ENCODE data around the gene CGB1.
A peak's percentile ranks its signal among the peaks of the same experiment; 100 is the strongest.
"Not testable (repeated sequence)": the region's sequence is repeated elsewhere in the genome, so short reads cannot be mapped to it uniquely, and the experiment has no call there.

CGB1 gene

DNA sequence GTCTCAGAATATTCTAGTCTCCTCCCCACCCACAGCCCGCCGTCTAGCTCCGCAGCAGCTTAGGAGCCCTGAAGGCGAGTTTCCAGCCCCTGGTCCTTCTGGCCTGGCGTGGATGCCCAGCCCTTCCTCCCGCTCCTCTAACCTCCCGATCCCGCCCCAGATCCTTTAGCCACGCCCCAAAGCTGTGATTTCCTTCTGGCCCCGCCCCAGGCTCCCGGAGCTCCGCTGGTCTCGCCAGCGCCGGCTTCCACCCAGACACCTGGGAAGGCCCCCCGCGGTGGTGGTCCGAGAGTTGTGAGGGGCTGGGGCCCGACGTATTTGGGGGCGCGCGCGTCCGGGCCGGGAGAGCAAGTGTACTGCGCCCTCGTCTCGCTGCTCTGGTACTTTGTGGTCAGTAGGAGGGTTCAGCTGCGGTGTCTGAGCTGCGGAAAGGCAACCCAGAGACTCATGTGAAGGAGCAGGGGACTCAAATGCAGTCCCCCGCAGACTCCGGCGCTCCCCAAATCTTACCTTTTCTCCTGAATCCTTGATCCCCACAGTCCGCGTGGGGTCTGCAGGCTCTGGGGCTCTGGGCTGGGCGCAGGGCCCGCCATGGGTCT is 21.0 kb upstream of the CGB1 start, which contains the start of gene CGB7:
TSS of gene CGB7 (minus strand) at position 114 of the 599 bp plus-strand sequence. CDS start 2,374 bp downstream, outside the sequence.
- peak; percentile 24 for DNase-seq

- DNase-seq, result not testable (repeated sequence)
Observed at GRCh38 chr19:49056902-49057596, 20.4 kb upstream of the CGB1 start.

- DNase-seq, result peak; percentile 30
Observed at GRCh38 chr19:49056101-49056901, 19.6 kb upstream of the CGB1 start.

- DNase-seq, result not testable (repeated sequence)
Observed at GRCh38 chr19:49050376-49051033, 13.8 kb upstream of the CGB1 start.

- not testable (repeated sequence) for DNase-seq
Observed at GRCh38 chr19:49049834-49050233, 13.1 kb upstream of the CGB1 start.

DNA sequence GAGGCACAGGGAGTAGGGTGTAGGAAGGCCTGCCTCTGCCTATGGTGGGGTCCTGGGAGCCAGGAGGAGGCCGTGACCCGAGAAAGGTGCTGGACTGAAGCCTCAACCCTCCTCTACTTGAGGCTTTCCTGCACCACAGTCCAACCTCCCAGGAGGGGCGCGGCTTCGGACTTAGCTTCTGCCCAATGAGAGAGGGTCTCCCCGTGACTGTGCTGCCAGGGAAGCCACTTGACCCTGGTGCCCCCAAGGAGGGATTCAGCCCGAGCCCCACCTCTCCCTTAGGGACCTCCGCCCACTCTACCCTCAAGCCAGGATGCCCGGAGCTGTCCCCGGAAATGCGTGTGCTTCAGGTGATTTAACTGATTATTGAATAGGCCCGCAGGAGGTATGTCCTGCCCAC is 12.3 kb upstream of the CGB1 start, which contains the start of gene CGB8:
TSS of gene CGB8 (minus strand) at position 101 of the 400 bp plus-strand sequence. CDS start 372 bp downstream, outside the sequence.
- DNase-seq, result not testable (repeated sequence)

- DNase-seq, result not testable (repeated sequence)
Observed at GRCh38 chr19:49043548-49043947, 6.9 kb upstream of the CGB1 start, which contains the start of gene CGB5. Gene CGB5 (plus strand): TSS chr19:49043848. CDS start chr19:49044210, 362 bp downstream.

DNA sequence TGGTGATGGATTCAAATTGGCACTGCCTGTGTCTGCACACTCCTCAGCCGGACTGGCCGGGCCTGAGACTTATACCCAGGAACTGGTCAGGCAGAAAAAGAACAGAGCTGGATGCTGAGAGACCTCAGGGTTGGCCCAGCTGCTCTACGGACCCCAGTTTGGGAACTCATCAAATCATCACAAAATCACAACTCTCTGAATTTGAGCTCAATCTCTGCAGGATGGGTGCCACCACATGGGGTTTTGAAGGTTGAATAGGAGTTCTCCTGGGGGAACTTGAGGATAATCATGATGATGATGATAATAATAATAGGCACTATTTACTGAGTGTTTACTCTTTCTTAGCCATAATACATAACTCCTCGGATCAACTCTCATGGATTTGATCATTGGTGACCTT is 6.0 kb upstream of the CGB1 start:
- DNase-seq, result not testable (repeated sequence)

DNA sequence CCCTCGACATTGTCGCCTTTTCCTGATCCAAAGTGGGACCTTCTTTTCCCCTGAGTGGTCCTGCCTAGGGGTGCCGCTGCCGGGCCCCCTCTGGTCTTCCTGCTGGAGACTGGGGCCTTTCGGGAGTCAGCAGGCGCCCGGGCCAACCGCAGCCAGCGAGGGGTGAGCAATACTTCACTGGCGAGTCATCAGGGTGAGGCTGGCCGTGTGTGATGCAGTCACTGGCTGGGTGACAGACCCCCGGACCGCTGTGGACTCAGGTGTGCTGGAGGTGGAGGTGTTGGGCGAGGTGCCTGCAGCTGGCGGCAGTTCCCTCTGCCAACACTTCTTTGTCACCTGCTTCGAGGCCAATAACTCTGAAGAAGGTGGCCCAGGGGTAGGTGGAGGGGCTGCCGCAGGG is 5.5 kb upstream of the CGB1 start:
- DNase-seq, result no peak

DNA sequence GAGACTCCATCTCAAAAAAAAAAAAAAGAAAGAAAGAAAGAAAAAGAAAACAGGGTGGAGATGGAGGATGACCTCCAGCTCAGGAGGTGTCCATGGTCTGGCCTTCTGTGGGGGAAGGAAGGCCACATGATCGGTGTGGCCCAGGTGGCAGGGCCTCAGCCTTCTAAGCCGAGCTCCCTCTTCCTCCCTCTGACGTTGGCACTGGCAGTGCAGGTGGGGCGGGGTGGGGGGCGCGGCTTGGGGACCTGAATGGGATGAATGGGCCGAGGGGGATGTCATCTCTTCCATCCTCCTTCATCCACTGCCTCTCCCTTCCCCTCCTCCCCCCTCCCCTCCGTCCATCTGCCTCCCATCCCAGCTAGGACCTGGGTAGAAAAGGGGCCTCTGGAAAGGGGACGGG is 3.0 kb upstream of the CGB1 start:
- not testable (repeated sequence) for DNase-seq

- not testable (repeated sequence) for DNase-seq
Observed at GRCh38 chr19:49038557-49039276, 2.0 kb upstream of the CGB1 start.

GRCh38 chr19:49038111-49038510 is 1.4 kb upstream of the CGB1 start:
- DNase-seq, result not testable (repeated sequence)

GRCh38 chr19:49031642-49032301 is 4.9 kb downstream of the CGB1 start, which contains the start of gene CGB2:
Gene CGB2 (plus strand): TSS chr19:49031890. CDS start chr19:49032096, 206 bp downstream.
- DNase-seq, result peak; percentile 58

GRCh38 chr19:49030323-49030722 is 6.4 kb downstream of the CGB1 start:
- not testable (repeated sequence) for DNase-seq

- DNase-seq, result not testable (repeated sequence)
Observed at GRCh38 chr19:49029749-49030148, 6.9 kb downstream of the CGB1 start.

GRCh38 chr19:49028686-49029085 is 8.0 kb downstream of the CGB1 start:
- DNase-seq, result not testable (repeated sequence)

DNA sequence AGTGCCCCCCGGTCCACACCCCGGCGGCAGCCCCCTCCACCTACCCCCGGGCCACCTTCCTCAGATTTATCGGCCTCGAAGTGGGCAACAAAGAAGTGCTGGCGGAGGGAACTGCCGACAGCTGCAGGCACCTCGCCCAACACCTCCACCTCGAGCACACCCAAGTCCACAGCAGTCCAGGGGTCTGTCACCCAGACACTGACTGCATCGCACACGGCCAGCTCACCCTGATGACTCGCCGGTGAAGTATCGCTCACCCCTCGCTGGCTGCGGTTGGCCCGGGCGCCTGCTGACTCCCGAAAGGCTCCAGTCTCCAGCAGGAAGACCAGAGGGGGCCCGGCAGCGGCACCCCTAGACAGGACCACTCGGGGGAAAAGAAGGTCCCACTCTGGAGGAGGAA is 11.1 kb downstream of the CGB1 start:
- DNase-seq, result not testable (repeated sequence)

DNA sequence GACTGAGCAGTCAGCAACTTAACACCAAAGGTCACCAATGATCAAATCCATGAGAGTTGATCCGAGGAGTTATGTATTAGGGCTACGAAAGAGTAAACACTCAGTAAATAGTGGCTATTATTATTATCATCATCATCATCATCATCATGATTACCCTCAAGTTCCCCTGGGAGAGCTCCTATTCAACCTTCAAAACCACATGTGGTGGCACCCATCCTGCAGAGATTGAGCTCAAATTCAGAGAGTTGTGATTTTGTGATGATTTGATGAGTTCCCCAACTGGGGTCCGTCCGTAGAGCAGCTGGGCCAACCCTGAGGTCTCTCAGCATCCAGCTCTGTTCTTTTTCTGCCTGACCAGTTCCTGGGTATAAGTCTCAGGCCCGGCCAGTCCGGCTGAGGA is 11.6 kb downstream of the CGB1 start:
- DNase-seq, result not testable (repeated sequence)

- DNase-seq, result not testable (repeated sequence)
Observed at GRCh38 chr19:49024233-49024632, 12.5 kb downstream of the CGB1 start, which contains the start of gene CGB3. Gene CGB3 (minus strand): TSS chr19:49024333. CDS start chr19:49023971, 362 bp downstream.

DNA sequence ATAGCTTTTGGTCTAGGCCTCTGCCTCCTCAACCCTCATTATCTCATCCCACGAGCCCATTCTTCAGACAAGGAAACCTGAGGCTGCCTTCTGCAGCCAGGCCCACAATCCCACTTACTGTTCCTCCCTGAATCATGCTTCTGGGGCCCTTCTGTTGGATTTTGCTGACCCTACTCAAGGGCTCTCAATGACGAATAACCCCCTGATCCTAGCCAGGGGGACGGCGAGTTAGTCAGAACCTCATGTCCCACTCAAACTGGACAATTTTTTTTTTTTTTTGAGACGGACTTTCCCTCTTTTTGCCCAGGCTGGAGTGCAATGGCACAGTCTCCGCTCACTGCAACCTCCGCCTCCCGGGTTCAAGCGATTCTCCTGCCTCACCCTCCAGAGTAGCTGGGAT is 14.6 kb downstream of the CGB1 start:
- no peak for DNase-seq

Data from CD4-positive, alpha-beta T cell treated with Interferon gamma for 1 hour (primary cell).